Tibial artery (tissue), 4 donors: ENCODE measurements around the gene PSMB10.

Source experiments
- DNase-seq, 2 donors: peaks; one replicate each; pipeline ENCODE4 v3.0.0-alpha.2; 2019
- H3K27ac ChIP-seq, 2 donors: fragments of 200-600 bp; sonication (generic) in 1 of 2; 1 replicate in 1 of 2; 2 replicates in 1 of 2; pipeline ENCODE4 v1.5.1; 2018 to 2019; ENCODE audit warnings: mild to moderate bottlenecking in 1 of 2
- H3K27me3 ChIP-seq, 2 donors: fragments of 200-600 bp; sonication (generic) in 1 of 2; one replicate each; pipeline versions ENCODE4 v1.5.1 to v1.6.0; 2016 to 2019
- H3K36me3 ChIP-seq, 3 donors: fragments of 200-600 bp; sonication (generic) in 2 of 3; one replicate each; pipeline ENCODE4 v1.5.1; 2016 to 2019; ENCODE audit warnings: mild to moderate bottlenecking in 2 of 3
- H3K4me1 ChIP-seq, 4 donors: fragments of 200-600 bp; sonication (generic) in 2 of 4; 1 replicate in 3 of 4; 2 replicates in 1 of 4; pipeline ENCODE4 v1.5.1; 2016 to 2019
- H3K4me3 ChIP-seq, 2 donors: fragments of 200-600 bp; sonication (generic) in 1 of 2; 1 replicate in 1 of 2; 2 replicates in 1 of 2; pipeline ENCODE4 v1.5.1; 2018 to 2019; ENCODE audit warnings: mild to moderate bottlenecking in 2 of 2
- H3K9me3 ChIP-seq, 3 donors: fragments of 200-600 bp; sonication (generic) in 1 of 3; one replicate each; pipeline ENCODE4 v1.5.1; 2016 to 2019
- CTCF ChIP-seq, 2 experiments: fragments of 200-600 bp in 1 of 2; fragments of 450-650 bp in 1 of 2; IDR thresholded peaks; one replicate each; pipeline ENCODE4 v1.5.1; 2017 to 2019; ENCODE audit warnings: antibody characterized with exemption in 2 of 2, mild to moderate bottlenecking in 1 of 2, moderate library complexity in 1 of 2
- intact Hi-C: fragments of 100-400 bp; cut with DNase I; formaldehyde crosslinking; loops from one replicate; pipeline ENCODE4 v1.15.0; 2023; ENCODE audit warnings: low total_unique reads

The PSMB10 gene

GRCh38 chr16:67961551-67961957 lies 24.9 kb upstream of the PSMB10 start:
- H3K4me1 ChIP-seq, result peaks cover 0 to 75% (median 61%) of the 10 kb centered on the region in 4 donors

GRCh38 chr16:67959536-67960329 lies 23.1 kb upstream of the PSMB10 start:
- H3K27me3 ChIP-seq, result no peaks in the 10 kb centered on the region
- H3K4me1 ChIP-seq, result peaks cover 0 to 57% (median 44%) of the 10 kb centered on the region in 4 donors
- H3K27ac ChIP-seq, result peak overlapping the region; percentile 48 to 53
- H3K4me3 ChIP-seq, result no peak overlapping the region
- TF ChIP-seq CTCF (IDR thresholded peaks at IDR 0.05), result no peak
- peaks cover 49 to 89% (median 82%) of the 10 kb centered on the region in 3 donors for H3K36me3 ChIP-seq
- intact Hi-C loops, result no loop called here
- peak; percentile 70 to 83 for DNase-seq
- no peaks in the 10 kb centered on the region for H3K9me3 ChIP-seq

More at GRCh38 chr16:67961551-67961957, 24.9 kb upstream of the PSMB10 start:
- no peaks in the 10 kb centered on the region for H3K27me3 ChIP-seq
- H3K27ac ChIP-seq, result peak overlapping the region; percentile 3 to 28
- no peaks in the 10 kb centered on the region for H3K9me3 ChIP-seq
- DNase-seq, result no peak
- intact Hi-C loops, result no loop called here
- no peak for TF ChIP-seq CTCF (IDR thresholded peaks at IDR 0.05)
- no peak overlapping the region for H3K4me3 ChIP-seq
- peaks cover 43 to 71% (median 65%) of the 10 kb centered on the region in 3 donors for H3K36me3 ChIP-seq

GRCh38 chr16:67957622-67958021 lies 21.0 kb upstream of the PSMB10 start:
- TF ChIP-seq CTCF (IDR thresholded peaks at IDR 0.05), result no peak
- DNase-seq, result no peak
- H3K27ac ChIP-seq, result peak overlapping the region in 1 of 2 donors; percentile 48
- H3K4me3 ChIP-seq, result no peak overlapping the region
- H3K36me3 ChIP-seq, result peaks cover 64 to 98% (median 91%) of the 10 kb centered on the region in 3 donors
- no peaks in the 10 kb centered on the region for H3K9me3 ChIP-seq
- H3K4me1 ChIP-seq, result peaks cover 0 to 37% (median 26%) of the 10 kb centered on the region in 4 donors
- intact Hi-C loops, result no loop called here
- H3K27me3 ChIP-seq, result no peaks in the 10 kb centered on the region

GRCh38 chr16:67954421-67955196 lies 18.0 kb upstream of the PSMB10 start:
- TF ChIP-seq CTCF (IDR thresholded peaks at IDR 0.05), result no peak
- intact Hi-C loops, result no loop called here
- H3K4me3 ChIP-seq, result no peak overlapping the region
- H3K9me3 ChIP-seq, result no peaks in the 10 kb centered on the region
- no peak overlapping the region for H3K27ac ChIP-seq
- H3K36me3 ChIP-seq, result peaks cover 61 to 98% (median 90%) of the 10 kb centered on the region in 3 donors
- no peaks in the 10 kb centered on the region for H3K27me3 ChIP-seq
- peaks cover 0 to 17% (median 11%) of the 10 kb centered on the region in 4 donors for H3K4me1 ChIP-seq
- DNase-seq, result peak in 1 of 2 donors; percentile 19

GRCh38 chr16:67953641-67954375 lies 17.2 kb upstream of the PSMB10 start:
- no peak for DNase-seq
- no peak for TF ChIP-seq CTCF (IDR thresholded peaks at IDR 0.05)
- H3K4me3 ChIP-seq, result no peak overlapping the region
- peaks cover 0 to 9% (median 7%) of the 10 kb centered on the region in 4 donors for H3K4me1 ChIP-seq
- intact Hi-C loops, result no loop called here
- H3K27me3 ChIP-seq, result no peaks in the 10 kb centered on the region
- no peak overlapping the region for H3K27ac ChIP-seq
- no peaks in the 10 kb centered on the region for H3K9me3 ChIP-seq
- H3K36me3 ChIP-seq, result peaks cover 67 to 98% (median 90%) of the 10 kb centered on the region in 3 donors
